ENCODE measurements around the gene BCL2L13. TPM values are rescaled to one million over a fixed set of nuclear protein-coding genes. Genes with fewer than 3 reads are reported as not detected.

BCL2L13 gene
- 75.2 and 83.7 TPM in 2 replicates for total RNA-seq

GRCh38 chr22:17638432-17639246 is at the start of gene BCL2L13:
Gene BCL2L13, plus strand, starts transcription at chr22:17638757. Its CDS starts 16,955 bp downstream, at chr22:17655712.

GRCh38 chr22:17628406-17629172 is 10.0 kb upstream of the BCL2L13 start, which contains the start of gene ATP6V1E1:
Gene ATP6V1E1, minus strand, starts transcription at chr22:17628749. Its CDS starts 114 bp downstream, at chr22:17628635.

GRCh38 chr22:17774206-17774925 is 135.8 kb downstream of the BCL2L13 start, which contains the start of gene BID:
Gene BID, minus strand, starts transcription at chr22:17774469. Its CDS starts 24,353 bp downstream, at chr22:17750116.

Other genes starting within 250 kb of the BCL2L13 start
- under 0.01 and 0.33 TPM in 2 replicates for gene SLC25A18, start 75.3 kb upstream of the BCL2L13 start, total RNA-seq
- 146 and 168 TPM in 2 replicates for gene ATP6V1E1, start 10.0 kb upstream of the BCL2L13 start, total RNA-seq
- gene BID, start 135.7 kb downstream of the BCL2L13 start, total RNA-seq = 14.5 and 16.3 TPM in 2 replicates

Measured in uterine smooth muscle cell (primary cell).